NCI-H748 (cell line): ENCODE measurements around the gene STAT2.
"Not testable (repeated sequence)": the region's sequence is repeated elsewhere in the genome, so short reads cannot be mapped to it uniquely, and the experiment has no call there.

Experiments used
- DNase-seq: peaks from one replicate; lab custom pipeline; 2025; ENCODE audit not compliant: unreplicated experiment; lab: John Stamatoyannopoulos, UW

Gene STAT2

DNA sequence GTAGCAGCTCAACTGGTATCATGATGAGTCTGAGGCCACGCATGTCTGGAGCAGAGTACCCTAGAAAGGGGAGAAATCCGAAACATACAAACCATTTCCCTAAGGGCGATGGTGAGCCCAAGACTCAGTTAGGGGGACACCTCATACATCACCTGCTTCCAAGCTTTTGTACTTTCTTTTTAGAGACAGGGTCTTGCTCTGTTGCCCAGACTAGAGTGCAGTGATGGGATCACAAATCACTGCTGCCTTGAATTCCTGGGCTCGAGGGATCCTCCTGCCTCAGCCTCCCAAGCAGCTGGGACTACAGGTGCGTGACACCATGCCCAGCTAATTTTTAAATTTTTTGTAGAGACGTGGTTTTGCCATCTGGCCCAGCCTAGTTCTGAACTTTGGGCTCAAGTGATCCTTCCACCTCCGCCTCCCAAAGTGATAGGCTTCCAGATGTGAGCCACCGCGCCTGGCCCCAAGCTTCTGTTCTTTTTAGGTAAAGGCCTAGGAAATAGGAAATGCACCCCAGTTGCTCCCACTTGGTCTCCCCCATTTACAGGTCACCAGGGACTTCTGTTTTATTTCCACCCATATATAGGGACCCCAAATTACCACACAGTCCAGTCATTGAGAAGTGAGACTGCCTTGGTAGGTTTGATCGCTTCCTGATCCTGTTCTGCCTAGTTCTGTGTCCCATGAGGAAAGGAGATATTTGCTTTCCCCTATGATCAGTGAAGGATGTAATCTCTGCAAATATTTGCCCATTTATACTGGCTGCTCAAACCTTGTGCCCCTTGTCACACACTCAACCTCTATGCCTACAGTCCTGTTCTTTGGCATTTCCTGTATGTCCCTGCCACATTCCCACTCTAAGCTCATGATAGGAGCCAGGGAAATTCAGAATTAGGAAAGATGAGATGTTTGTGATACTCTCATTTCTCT, 2.5 kb upstream of the STAT2 start, which contains the start of gene APOF:
Gene APOF (minus strand): TSS at position 728 of the 930 bp plus-strand sequence. CDS start 112 bp downstream, at position 616.
- no peak for DNase-seq

DNA sequence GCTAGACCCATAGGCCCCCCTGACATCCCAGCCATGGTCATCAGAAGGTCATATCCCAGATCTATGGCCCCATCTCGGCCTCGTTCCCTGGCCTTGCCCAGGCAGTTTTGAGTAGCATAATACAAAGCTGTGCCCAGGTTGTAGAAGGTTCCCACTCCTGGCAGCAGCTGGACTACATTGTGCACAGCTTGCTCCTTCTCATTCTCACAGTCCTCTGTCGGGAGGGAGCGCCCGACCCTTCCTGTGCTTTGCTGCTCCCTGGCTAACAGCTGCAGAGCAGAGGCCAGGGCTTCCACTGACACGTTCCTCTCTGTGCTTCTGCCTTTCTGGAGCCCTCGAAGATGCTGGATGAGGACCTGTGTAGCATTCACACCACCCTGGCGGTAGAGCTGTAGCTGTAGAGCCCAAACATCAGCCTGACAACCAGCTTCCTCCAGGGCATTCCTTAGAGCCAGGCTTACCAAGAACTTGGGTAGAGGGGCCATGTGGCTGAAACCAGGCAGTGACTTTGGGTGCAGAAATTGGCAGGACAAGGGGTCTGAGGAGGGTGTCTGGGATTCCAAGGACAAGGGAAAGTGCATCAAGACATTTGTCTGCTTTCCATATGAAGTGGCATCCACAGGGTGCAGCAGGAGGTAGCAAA, 1.7 kb upstream of the STAT2 start:
- DNase-seq: no peak

DNA sequence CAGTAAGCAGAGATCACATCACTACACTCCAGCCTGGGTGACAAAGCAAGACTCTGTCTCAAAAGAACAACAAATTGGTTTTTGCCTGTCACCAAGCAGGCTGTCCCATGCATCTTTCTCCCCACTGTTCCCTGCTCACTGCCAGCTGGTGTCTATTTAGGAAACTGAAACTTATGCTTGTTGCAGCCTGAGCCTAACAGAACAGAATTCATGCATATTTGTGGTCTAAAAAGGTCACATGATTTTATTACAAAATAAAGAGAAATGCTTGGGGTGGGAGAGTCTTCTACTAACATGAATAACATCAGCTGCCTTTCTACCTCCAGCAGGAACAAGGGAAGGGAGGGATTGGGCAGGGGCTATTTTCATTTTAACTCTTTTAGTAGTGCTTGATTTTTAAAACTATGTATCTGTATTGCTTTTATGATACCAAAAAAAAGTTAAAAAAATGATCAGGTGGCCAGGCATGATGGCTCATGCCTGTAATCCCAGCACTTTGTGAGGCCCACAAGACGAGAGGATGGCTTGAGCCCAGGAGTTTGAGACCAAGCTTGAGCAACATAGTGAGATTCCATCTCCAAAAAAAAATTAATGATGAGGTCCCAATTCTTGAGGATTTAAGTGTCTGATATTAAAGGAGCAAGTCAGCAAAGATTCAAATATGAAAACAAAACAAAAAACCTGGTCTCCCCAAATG, 923 bp downstream of the STAT2 start:
- no peak for DNase-seq

DNA sequence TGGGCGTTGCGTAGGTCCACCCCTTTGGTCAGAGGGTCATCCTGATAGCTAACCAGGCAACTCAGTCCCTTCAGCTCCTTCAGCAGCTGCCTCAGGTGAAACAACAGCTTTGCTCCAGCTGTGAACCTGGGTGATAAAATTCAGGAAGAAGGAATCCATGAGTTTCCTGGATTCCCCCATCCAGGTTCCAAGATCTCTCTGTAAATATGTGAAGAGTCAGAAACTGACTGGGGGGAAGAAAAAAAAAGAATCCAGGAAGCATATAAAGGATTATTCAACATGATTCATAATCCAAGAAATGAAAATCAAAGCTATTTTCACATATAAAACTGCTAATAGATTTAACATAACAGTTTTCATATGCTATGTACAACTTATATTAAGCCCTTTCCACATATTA, 8.6 kb downstream of the STAT2 start:
- DNase-seq: no peak

GRCh38 chr12:56350662-56351061, 9.2 kb downstream of the STAT2 start:
- DNase-seq: no peak

DNA sequence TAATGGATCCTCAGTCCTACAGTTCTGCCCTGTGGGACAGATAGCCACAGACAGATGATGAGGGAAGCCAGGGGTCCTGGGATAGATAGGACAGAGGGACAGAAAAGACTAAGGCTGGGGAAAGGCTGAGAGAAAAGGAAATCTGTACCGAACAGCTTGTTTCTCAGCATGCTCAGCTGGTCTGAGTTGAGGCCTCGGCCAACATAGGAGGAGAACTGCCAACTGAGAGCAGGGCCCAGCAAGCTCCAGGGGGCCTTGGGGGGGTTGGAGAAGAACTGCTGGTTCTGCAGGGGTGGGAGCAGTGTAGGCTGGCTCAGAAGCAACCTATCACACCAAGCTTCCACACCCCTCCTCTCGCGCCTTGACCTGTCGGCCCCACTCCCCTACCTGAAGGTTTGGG, 11.1 kb downstream of the STAT2 start:
- no peak for DNase-seq

DNA sequence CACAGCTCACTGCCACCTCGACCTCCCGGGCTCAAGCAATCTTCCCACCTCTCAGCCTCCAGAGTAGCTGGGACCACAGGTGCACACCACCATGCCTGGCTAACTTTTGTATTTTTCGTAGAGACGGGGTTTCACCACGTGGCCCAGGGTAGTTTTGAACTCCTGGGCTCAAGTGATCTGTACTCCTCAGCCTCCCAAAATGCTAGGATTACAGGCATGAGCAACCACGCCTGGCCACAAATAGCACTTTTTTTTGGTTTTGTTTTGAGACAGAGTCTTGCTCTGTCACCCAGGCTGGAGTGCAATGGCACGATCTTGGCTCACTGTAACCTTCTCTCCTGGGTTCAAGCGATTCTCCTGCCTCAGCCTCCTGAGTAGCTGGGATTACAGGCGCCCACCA, 12.7 kb downstream of the STAT2 start:
- not testable (repeated sequence) for DNase-seq

- DNase-seq: no peak
Measured at GRCh38 chr12:56346675-56347074, 13.2 kb downstream of the STAT2 start.

DNA sequence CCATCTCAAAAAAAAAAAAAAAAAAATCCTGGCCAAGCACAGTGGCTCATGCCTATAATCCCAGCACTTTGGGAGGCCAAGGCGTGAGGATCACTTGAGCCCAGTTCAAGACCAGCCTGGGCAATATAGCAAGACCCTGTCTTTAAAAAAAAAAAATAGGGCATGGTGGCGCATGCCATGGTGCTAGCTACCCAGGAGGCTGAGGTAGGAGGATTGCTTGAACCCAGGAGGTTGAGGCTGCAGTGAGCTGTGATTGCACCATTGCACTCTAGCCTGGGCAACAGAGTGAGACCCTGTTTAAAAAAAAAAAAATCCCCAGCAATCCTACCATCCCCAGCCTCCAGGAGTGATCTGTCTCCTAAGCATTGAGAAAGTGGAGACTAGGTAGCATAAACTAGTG, 17.6 kb downstream of the STAT2 start:
- DNase-seq: not testable (repeated sequence)

- DNase-seq: no peak
Measured at GRCh38 chr12:56341616-56342015, 18.3 kb downstream of the STAT2 start.

DNA sequence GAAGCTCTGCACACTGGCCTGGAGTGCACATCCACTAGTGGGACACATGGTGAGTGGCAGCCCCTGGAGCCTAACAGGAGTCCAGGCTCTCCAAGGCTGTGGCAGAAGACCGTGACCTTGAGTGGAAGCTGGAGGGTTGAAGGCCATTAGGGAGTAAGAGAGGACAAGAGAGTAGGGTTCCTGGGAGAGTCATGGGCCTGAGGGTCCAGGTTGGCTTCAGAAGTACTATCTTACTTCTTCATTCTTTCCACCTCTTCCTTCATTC, 20.8 kb downstream of the STAT2 start:
- no peak for DNase-seq

DNA sequence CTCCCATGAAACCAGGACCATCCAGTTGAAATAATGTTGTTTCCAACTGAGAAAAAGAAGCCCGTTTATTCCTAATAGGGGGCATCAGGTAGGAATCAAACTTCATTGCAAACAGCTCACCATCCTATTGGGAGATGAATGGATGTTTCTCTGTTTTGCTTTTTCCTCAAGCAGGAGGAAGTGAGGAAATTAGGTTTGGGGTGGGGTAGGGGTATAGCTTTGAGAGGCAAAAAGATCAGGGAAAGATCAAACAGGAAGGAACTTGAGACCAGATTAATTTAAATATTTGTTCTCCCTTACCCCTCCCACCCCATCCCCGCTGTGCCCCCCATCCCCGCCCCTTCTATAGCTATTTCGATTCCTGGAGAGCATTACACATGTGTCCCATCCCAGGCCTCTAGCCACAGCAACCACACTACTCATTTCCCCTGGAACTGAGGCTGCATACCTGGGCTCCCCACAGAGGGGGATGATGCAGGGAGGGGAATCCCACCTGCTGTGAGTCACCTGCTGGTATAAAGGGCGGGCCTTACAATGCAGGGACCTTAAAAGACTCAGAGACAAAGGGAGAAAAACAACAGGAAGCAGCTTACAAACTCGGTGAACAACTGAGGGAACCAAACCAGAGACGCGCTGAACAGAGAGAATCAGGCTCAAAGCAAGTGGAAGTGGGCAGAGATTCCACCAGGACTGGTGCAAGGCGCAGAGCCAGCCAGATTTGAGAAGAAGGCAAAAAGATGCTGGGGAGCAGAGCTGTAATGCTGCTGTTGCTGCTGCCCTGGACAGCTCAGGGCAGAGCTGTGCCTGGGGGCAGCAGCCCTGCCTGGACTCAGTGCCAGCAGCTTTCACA, 21.4 kb downstream of the STAT2 start, which contains the start of gene IL23A:
Gene IL23A (plus strand): TSS at position 577 of the 850 bp plus-strand sequence. CDS start 161 bp downstream, at position 738.
- DNase-seq: peak; percentile 24

- DNase-seq: no peak
Measured at GRCh38 chr12:56337753-56338251, 22.1 kb downstream of the STAT2 start.

GRCh38 chr12:56336361-56337167, 23.3 kb downstream of the STAT2 start:
- DNase-seq: no peak

GRCh38 chr12:56335527-56335926, 24.4 kb downstream of the STAT2 start:
- not testable (repeated sequence) for DNase-seq

DNA sequence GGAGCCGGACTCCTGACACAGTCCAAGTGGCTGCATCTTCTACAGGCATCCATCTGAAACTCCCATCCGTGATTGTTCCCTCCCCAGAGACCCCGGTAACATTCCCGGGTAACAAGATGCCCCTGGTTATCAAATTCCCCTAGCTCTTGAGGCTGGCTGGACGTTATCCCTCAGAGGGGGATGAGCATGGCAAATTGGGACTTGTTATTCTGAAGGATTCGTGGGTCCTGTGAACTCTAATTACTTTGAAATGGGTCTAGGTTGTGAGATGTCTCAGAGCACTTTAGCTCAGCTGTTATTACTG, 25.5 kb downstream of the STAT2 start:
- DNase-seq: no peak

DNA sequence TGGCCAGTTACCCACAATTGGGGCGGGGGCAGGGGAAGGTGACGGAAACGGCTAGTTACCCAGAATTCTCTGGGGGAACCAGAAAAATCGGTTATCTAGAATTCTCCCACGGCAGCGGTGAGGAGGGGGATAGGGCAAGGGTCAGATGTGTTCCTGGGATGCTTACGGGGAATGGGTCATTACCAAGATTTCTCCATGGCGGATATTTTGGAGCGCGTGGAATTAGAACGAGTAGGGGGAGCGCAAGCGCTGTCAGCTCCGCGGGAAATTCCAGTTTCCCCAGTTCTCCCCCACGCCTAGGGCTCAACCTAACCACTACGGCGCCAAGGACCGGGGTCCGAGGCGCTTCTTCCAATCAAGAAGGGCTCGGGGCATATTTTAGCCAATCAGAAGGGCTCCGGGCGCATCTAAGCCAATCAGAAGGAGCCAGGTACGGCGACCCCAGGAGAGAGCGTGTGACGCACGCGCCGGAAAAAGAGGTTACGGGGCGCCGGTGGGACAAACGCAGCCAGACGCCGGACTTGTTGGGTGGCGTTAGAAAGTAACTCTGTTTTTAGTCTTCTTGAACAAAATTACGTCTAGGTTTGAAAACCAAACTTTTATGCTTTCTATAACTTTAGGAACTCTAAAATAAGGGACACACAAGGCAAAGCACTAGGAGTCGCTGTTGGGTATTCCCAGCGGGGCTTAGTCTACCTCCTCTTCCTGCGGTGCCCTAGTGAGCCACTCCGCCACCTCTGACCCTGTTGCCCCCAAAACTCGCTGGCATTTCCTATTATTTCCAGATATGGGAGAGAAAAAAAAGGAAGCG, 26.0 kb downstream of the STAT2 start, which contains the start of gene PAN2:
Gene PAN2 (minus strand): TSS at position 322 of the 811 bp plus-strand sequence. CDS start 906 bp downstream, outside the sequence.
- DNase-seq: peak; percentile 99

DNA sequence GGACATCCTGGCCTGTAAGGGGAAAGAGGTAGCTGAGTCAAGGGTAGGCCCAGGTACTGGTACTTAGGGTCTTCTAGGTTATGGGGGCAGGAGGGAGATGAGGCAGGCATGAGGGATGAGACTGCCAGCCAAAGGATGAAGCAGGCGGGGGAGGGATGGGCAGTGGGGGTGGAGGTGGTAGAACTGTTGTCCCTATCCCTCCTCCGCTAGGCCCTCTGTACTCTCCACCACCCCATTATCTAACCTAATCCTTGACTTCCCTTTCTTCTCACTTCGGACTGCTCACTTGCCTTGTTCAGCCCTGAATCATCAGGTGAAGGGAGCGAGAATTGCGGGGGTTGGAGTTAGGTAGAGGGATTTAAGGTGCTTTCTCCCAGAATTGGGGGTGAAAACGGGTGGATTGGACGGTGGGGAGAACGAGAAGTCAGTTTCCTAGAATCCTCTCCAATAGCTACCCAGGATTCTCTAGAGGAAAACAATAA, 26.7 kb downstream of the STAT2 start:
- no peak for DNase-seq
